H1 (cell line): ENCODE results near the gene BBS9. TPM values are rescaled to one million over a fixed set of nuclear protein-coding genes. Genes with fewer than 3 reads are reported as not detected.

Experiments
- CTCF ChIA-PET: fragments of 300-600 bp; sonication (Branson Sonifier 250); formaldehyde crosslinking; loops from one replicate; lab custom pipeline; 2021; ENCODE audit not compliant: partially characterized antibody; lab: Charles Lee
- POLR2A ChIA-PET: fragments of 300-600 bp; sonication (Branson Sonifier 250); formaldehyde crosslinking; loops from one replicate; lab custom pipeline; 2021; ENCODE audit warnings: inconsistent platforms; ENCODE audit not compliant: partially characterized antibody; lab: Charles Lee
- DNase-seq, 2 experiments: peaks; one replicate each; pipeline versions ENCODE4 v3.0.0 to v3.0.0-alpha.2; 2010 to 2022; ENCODE audit warnings: low spot score in 2 of 2, low read depth in 1 of 2, mixed read lengths in 1 of 2
- FAIRE-seq: peaks from 2 replicates; lab custom pipeline; 2011; peaks lifted over from hg19 to GRCh38; lab: Jason Lieb, UNC
- H2AFZ ChIP-seq: 2 replicates; pipeline ENCODE4 v1.8.1; 2012; ENCODE audit warnings: low read length, inconsistent platforms
- H2AK5ac ChIP-seq: 2 replicates; pipeline ENCODE4 v1.6.1; 2013; ENCODE audit warnings: low read depth, low read length
- H2BK120ac ChIP-seq: replicated peaks from 2 replicates; pipeline ENCODE3; 2013; ENCODE audit warnings: low read depth, low read length, inconsistent platforms
- H2BK12ac ChIP-seq: 2 replicates; pipeline ENCODE4 v1.6.1; 2013; ENCODE audit warnings: low read depth, low read length
- H2BK15ac ChIP-seq: 2 replicates; pipeline ENCODE4 v1.6.1; 2013; ENCODE audit warnings: low read length
- H2BK20ac ChIP-seq: 2 replicates; pipeline ENCODE4 v1.6.1; 2013; ENCODE audit warnings: low read length
- H2BK5ac ChIP-seq: 2 replicates; pipeline ENCODE4 v1.6.1; 2013; ENCODE audit warnings: low read depth, low read length
- H3K14ac ChIP-seq: 2 replicates; pipeline ENCODE4 v1.6.1; 2013; ENCODE audit warnings: inconsistent platforms; ENCODE audit not compliant: insufficient read length
- H3K18ac ChIP-seq: 2 replicates; pipeline ENCODE4 v1.6.1; 2013; ENCODE audit warnings: low read length; ENCODE audit errors: extremely low read depth
- H3K23ac ChIP-seq: 2 replicates; pipeline ENCODE4 v1.6.1; 2013; ENCODE audit warnings: inconsistent platforms; ENCODE audit not compliant: insufficient read length
- H3K23me2 ChIP-seq: 2 replicates; pipeline ENCODE4 v1.6.1; 2013; ENCODE audit warnings: low read depth, low read length
- H3K27ac ChIP-seq: 2 replicates; pipeline ENCODE4 v1.6.1; 2011; ENCODE audit warnings: low read depth, low read length, inconsistent platforms
- H3K27me3 ChIP-seq, 4 experiments: replicated peaks in 1 of 4; 1 replicate in 1 of 4; 2 replicates in 3 of 4; pipeline versions ENCODE4 v1.6.1 to v1.8.1; 2011 to 2013; ENCODE audit warnings: low read length in 3 of 4, mild to moderate bottlenecking in 3 of 4, inconsistent platforms in 2 of 4, mixed read lengths in 2 of 4, moderate library complexity in 1 of 4; ENCODE audit not compliant: control insufficient read depth in 3 of 4, insufficient read depth in 3 of 4; ENCODE audit errors: extremely low read depth in 1 of 4
- H3K36me3 ChIP-seq, 4 experiments: 2 replicates each; pipeline versions ENCODE4 v1.6.1 to v1.8.1; 2011 to 2013; ENCODE audit warnings: mild to moderate bottlenecking in 4 of 4, low read length in 3 of 4, moderate library complexity in 2 of 4, control low read depth in 1 of 4, inconsistent platforms in 1 of 4; ENCODE audit not compliant: insufficient read depth in 4 of 4, control insufficient read depth in 2 of 4
- H3K4ac ChIP-seq: replicated peaks from 2 replicates; pipeline ENCODE3; 2013; ENCODE audit warnings: low read length, low read depth, mixed read lengths, inconsistent platforms; ENCODE audit not compliant: insufficient read length
- H3K4me1 ChIP-seq, 4 experiments: replicated peaks in 1 of 4; 1 replicate in 1 of 4; 2 replicates in 3 of 4; pipeline versions ENCODE4 v1.6.1 to v1.8.1; 2011 to 2013; ENCODE audit warnings: low read length in 3 of 4, inconsistent platforms in 2 of 4, mixed read lengths in 1 of 4; ENCODE audit not compliant: insufficient read depth in 4 of 4, control insufficient read depth in 3 of 4
- H3K4me2 ChIP-seq, 2 experiments: 2 replicates each; pipeline versions ENCODE4 v1.6.1 to v1.8.1; 2011 to 2013; ENCODE audit warnings: low read depth in 2 of 2, low read length in 2 of 2, control low read depth in 1 of 2, inconsistent platforms in 1 of 2, mild to moderate bottlenecking in 1 of 2; ENCODE audit not compliant: insufficient read depth in 1 of 2
- H3K4me3 ChIP-seq, 4 experiments: fragments of 200-600, 300-600 bp in 1 of 4; sonication (generic), shearing (Covaris generic), sonication (Bioruptor Twin) in 1 of 4; 2 replicates each; pipeline versions ENCODE4 v1.5.1 to v1.8.1; 2011 to 2016; ENCODE audit warnings: low read length in 4 of 4, low read depth in 3 of 4, control low read depth in 2 of 4, inconsistent platforms in 2 of 4, mild to moderate bottlenecking in 2 of 4, mixed read lengths in 1 of 4, moderate library complexity in 1 of 4; ENCODE audit not compliant: insufficient read depth in 2 of 4; ENCODE audit errors: extremely low read depth in 1 of 4
- H3K56ac ChIP-seq: replicated peaks from 2 replicates; pipeline ENCODE3; 2013; ENCODE audit warnings: low read depth, mild to moderate bottlenecking, mixed read lengths, low read length, inconsistent platforms; ENCODE audit not compliant: insufficient read length
- H3K79me1 ChIP-seq: 2 replicates; pipeline ENCODE4 v1.6.1; 2013; ENCODE audit warnings: low read depth, low read length, control low read depth
- H3K79me2 ChIP-seq, 2 experiments: 2 replicates each; pipeline versions ENCODE4 v1.6.1 to v1.8.1; 2012 to 2013; ENCODE audit warnings: low read length in 2 of 2, mild to moderate bottlenecking in 2 of 2, inconsistent platforms in 1 of 2; ENCODE audit not compliant: insufficient read depth in 2 of 2, control insufficient read depth in 1 of 2
- H3K9ac ChIP-seq, 4 experiments: replicated peaks in 1 of 4; 1 replicate in 1 of 4; 2 replicates in 3 of 4; pipeline versions ENCODE4 v1.6.1 to v1.8.1; 2011 to 2013; ENCODE audit warnings: low read depth in 3 of 4, low read length in 3 of 4, control low read depth in 2 of 4, mild to moderate bottlenecking in 2 of 4, moderate library complexity in 2 of 4, inconsistent platforms in 1 of 4; ENCODE audit errors: extremely low read depth in 1 of 4
- H3K9me3 ChIP-seq, 2 experiments: 2 replicates each; pipeline versions ENCODE4 v1.6.1 to v1.8.1; 2012 to 2013; ENCODE audit warnings: mild to moderate bottlenecking in 2 of 2, moderate library complexity in 2 of 2, control low read depth in 1 of 2, inconsistent platforms in 1 of 2, low read depth in 1 of 2, low read length in 1 of 2, mixed read lengths in 1 of 2; ENCODE audit not compliant: insufficient read depth in 2 of 2
- H4K20me1 ChIP-seq, 2 experiments: replicated peaks in 1 of 2; 2 replicates each; pipeline versions ENCODE3 to v1.8.1; 2011 to 2013; ENCODE audit warnings: inconsistent platforms in 2 of 2, low read length in 2 of 2, mild to moderate bottlenecking in 1 of 2; ENCODE audit not compliant: insufficient read depth in 2 of 2, control insufficient read depth in 1 of 2
- H4K5ac ChIP-seq: 2 replicates; pipeline ENCODE4 v1.6.1; 2013; ENCODE audit warnings: low read length, low read depth, mixed read lengths, inconsistent platforms; ENCODE audit not compliant: insufficient read length
- H4K8ac ChIP-seq: 2 replicates; pipeline ENCODE4 v1.8.0; 2013; ENCODE audit warnings: mild to moderate bottlenecking, moderate library complexity, low read length, inconsistent platforms; ENCODE audit not compliant: insufficient read depth; ENCODE audit errors: extremely low read depth
- H4K91ac ChIP-seq: replicated peaks from 2 replicates; pipeline ENCODE3; 2013; ENCODE audit warnings: low read length, mixed read lengths, inconsistent platforms; ENCODE audit not compliant: insufficient read length
- SIN3A ChIP-seq, 2 experiments: IDR thresholded peaks in 1 of 2; conservative IDR thresholded peaks in 1 of 2; 2 replicates each; pipeline ENCODE4 v1.6.1; 2011 to 2012; ENCODE audit warnings: low read length in 2 of 2, improper control_type of control experiment in 1 of 2, low read depth in 1 of 2, mild to moderate bottlenecking in 1 of 2
- SP2 ChIP-seq: IDR thresholded peaks from 2 replicates; pipeline ENCODE4 v1.6.1; 2012; ENCODE audit warnings: mild to moderate bottlenecking, low read length, inconsistent platforms
- SP4 ChIP-seq: IDR thresholded peaks from 2 replicates; pipeline ENCODE4 v1.6.1; 2012; ENCODE audit warnings: low read length, inconsistent platforms
- SUZ12 ChIP-seq: fragments of 200-600 bp; sonication (generic); IDR thresholded peaks from 2 replicates; pipeline ENCODE4 v1.6.1; 2012; ENCODE audit warnings: mild to moderate bottlenecking, inconsistent platforms, low read length, moderate library complexity, mixed read lengths
- TAF1 ChIP-seq: IDR thresholded peaks from 2 replicates; pipeline ENCODE4 v1.6.1; 2011; ENCODE audit warnings: mild to moderate bottlenecking, low read depth, low read length
- WGBS, 2 experiments: shearing (Covaris generic) in 1 of 2; methylation state at CpG; one replicate each; pipeline versions ENCODE4 v1.1.6 to v1.1.7; 2013 to 2015; ENCODE audit warnings: low lambda C conversion rate in 2 of 2, mixed read lengths in 2 of 2, inconsistent platforms in 1 of 2, low coverage in 1 of 2, missing lambda C conversion rate in 1 of 2; ENCODE audit not compliant: insufficient replicate concordance in 2 of 2, insufficient coverage in 1 of 2, insufficient read length in 1 of 2; ENCODE audit errors: extremely low coverage in 1 of 2, missing lambda C conversion rate in 1 of 2; 5-methylcytosine and 5-hydroxymethylcytosine counted together
- polyA plus RNA-seq, 7 experiments: library from polyadenylated mRNA; depleted of rRNA in 3 of 7; stranded (reverse) in 5 of 7; unstranded in 2 of 7; fragments of >200 nt in 5 of 7; fragments of 200-250 nt in 2 of 7; gene quantifications; 1 replicate in 5 of 7; 2 replicates in 1 of 7; 4 replicates in 1 of 7; pipeline versions ENCODE4 v1.2.1 to v1.2.3, GENCODE V29; 2011 to 2013; ENCODE audit warnings: missing spikeins in 2 of 7, mixed read lengths in 2 of 7
- total RNA-seq: library from RNA; stranded (reverse); fragmentation: NEBNext Ultra II Directional; extraction: Animal tissue kit (Norgen Biotek cat#: 25700); gene quantifications from 2 replicates; pipeline ENCODE4 v1.2.1, GENCODE V29; 2021

The BBS9 gene
- total and polyA plus RNA-seq, 2 of the 8 experiments (the other 6 are each of a cell fraction or from before 2014, with no cell fraction given), result 22.3 to 37.0 TPM

DNA sequence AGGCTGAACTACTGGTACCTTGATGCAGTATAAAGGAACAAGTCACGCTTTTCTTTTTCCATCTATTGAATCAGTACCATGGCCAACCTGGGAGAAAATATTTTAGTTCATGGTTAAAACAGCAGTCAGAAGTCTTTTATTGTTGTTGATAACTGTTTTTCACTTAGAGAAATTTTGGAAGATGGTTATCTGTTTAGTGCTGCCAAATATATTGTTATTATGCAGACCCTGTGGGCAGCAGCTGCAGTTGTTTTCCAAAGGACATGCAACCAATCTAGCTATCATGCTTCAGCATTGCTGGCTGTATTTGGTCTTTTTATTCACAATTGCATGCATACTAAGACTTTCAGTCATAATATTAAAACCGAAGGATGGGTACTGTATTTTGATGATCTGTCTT, 169.5 kb downstream of the BBS9 start:
- CTCF ChIA-PET, result interaction anchor here (0.8 kb wide), 1 partner anchor 12 kb away, joined by 3 read pairs; no protein-coding TSS in a partner anchor
- Histone ChIP-seq H2AK5ac (no peak overlapping the region), H3K27me3 (no peaks in the 10 kb centered on the region), H3K27ac (no peak overlapping the region), H3K23ac (no peak overlapping the region), H2BK120ac (no peak overlapping the region), H3K4me3 (no peak overlapping the region), H3K9me3 (peaks cover 10 to 18% of the 10 kb centered on the region in 2 experiments; a peak in 3 of 4 replicates), H3K4ac (no peak overlapping the region), H2AFZ (no peak overlapping the region), H3K79me2 (no peaks in the 10 kb centered on the region), H2BK5ac (no peak overlapping the region), H3K23me2 (no peaks in the 10 kb centered on the region; the same call in 1 of the 2 replicates), H4K20me1 (no peaks in the 10 kb centered on the region), H3K18ac (no peak overlapping the region), H3K36me3 (no peaks in the 10 kb centered on the region), H3K4me1 (no peaks in the 10 kb centered on the region), H3K14ac (no peak overlapping the region)
- WGBS, 2 experiments, result 76% methylated on average over 2 of the region's 2 CpGs; no CpG with 5 or more reads in 1 of the 2 experiments
- TF ChIP-seq SIN3A (conservative IDR thresholded peaks at IDR 0.05 in 1 of 2, IDR thresholded peaks at IDR 0.05 in 1 of 2; ENCODE audit: low read depth in 1 of 2, low read length in 2 of 2) (no peak), SUZ12 (no peak), SP4 (no peak), SP2 (no peak), TAF1 (no peak)
- TF ChIP-seq, all 59 proteins: peak for 0
- no peak overlapping the region for H4K8ac ChIP-seq
- H4K5ac ChIP-seq, result no peak overlapping the region
- H2BK12ac ChIP-seq, result no peak overlapping the region
- POLR2A ChIA-PET, result no interaction called here
- H2BK20ac ChIP-seq, result no peak overlapping the region
- no peak for FAIRE-seq
- H3K9ac ChIP-seq, result no peak overlapping the region
- no peak overlapping the region for H3K4me2 ChIP-seq
- H3K79me1 ChIP-seq, result no peaks in the 10 kb centered on the region
- H3K56ac ChIP-seq, result no peak overlapping the region
- H2BK15ac ChIP-seq, result no peak overlapping the region
- DNase-seq, result no peak
- no peak overlapping the region for H4K91ac ChIP-seq
